Esophagus muscularis mucosa (tissue), 3 donors: ENCODE data around the gene TAF3.

Experiments used
- CTCF ChIP-seq, 3 experiments: fragments of 200-600 bp in 2 of 3; fragments of 450-650 bp in 1 of 3; sonication (generic) in 2 of 3; IDR thresholded peaks; one replicate each; pipeline ENCODE4 v1.5.1; 2017 to 2019; ENCODE audit warnings: antibody characterized with exemption in 3 of 3, mild to moderate bottlenecking in 2 of 3, moderate library complexity in 1 of 3
- POLR2A ChIP-seq: fragments of 450-650 bp; IDR thresholded peaks from one replicate; pipeline ENCODE4 v1.6.1; 2017; ENCODE audit warnings: antibody characterized with exemption, moderate library complexity, mild to moderate bottlenecking, low read depth
- POLR2AphosphoS5 ChIP-seq, 2 donors: sonication (generic); formaldehyde crosslinking; IDR thresholded peaks; one replicate each; pipeline ENCODE4 v1.6.1; 2017; ENCODE audit warnings: antibody characterized with exemption in 2 of 2

GRCh38 chr10:7953447-7953846 lies 135.1 kb downstream of the TAF3 start:
- TF ChIP-seq CTCF (IDR thresholded peaks at IDR 0.05) (no peak), POLR2AphosphoS5 (IDR thresholded peaks at IDR 0.05) (no peak), POLR2A (no peak)
